Measurements from ENCODE around the gene TAPT1.

- TF ChIP-seq CTCF (IDR thresholded peaks at IDR 0.05) (no peak), POLR2A (IDR thresholded peaks at IDR 0.05) (no peak)
Observed at GRCh38 chr4:16124232-16124631, 102.0 kb downstream of the TAPT1 start.
